Ovary (tissue), 9 donors: ENCODE measurements around the gene DUSP22. TPM values are rescaled to one million over a fixed set of nuclear protein-coding genes. Genes with fewer than 3 reads are reported as not detected.

Experiments used
- DNase-seq, 5 donors: peaks; one replicate each; pipeline ENCODE4 v3.0.0-alpha.2; 2019 to 2020
- H3K27ac ChIP-seq, 2 donors: fragments of 200-600 bp; one replicate each; pipeline versions ENCODE4 v1.5.1 to v1.8.0; 2019 to 2022
- H3K27me3 ChIP-seq: fragments of 200-600 bp; one replicate; pipeline ENCODE4 v1.8.0; 2022
- H3K36me3 ChIP-seq: fragments of 200-600 bp; sonication (generic); one replicate; pipeline ENCODE4 v1.5.1; 2019
- H3K4me1 ChIP-seq: one replicate; pipeline ENCODE4 v1.8.1; 2013; ENCODE audit warnings: mild to moderate bottlenecking, moderate library complexity; ENCODE audit not compliant: insufficient read depth
- H3K4me3 ChIP-seq: fragments of 200-600 bp; sonication (generic); one replicate; pipeline ENCODE4 v1.5.1; 2017
- H3K9me3 ChIP-seq, 2 donors: fragments of 200-600 bp in 1 of 2; sonication (generic) in 1 of 2; one replicate each; pipeline versions ENCODE4 v1.5.1 to v1.8.1; 2013 to 2019; ENCODE audit warnings: mild to moderate bottlenecking in 1 of 2, moderate library complexity in 1 of 2
- CTCF ChIP-seq, 3 donors: fragments of 450-650 bp in 2 of 3; fragments of 200-600 bp in 1 of 3; IDR thresholded peaks; one replicate each; pipeline versions ENCODE4 v1.5.1 to v1.8.0; 2016 to 2022; ENCODE audit warnings: antibody characterized with exemption in 3 of 3, mild to moderate bottlenecking in 1 of 3
- EP300 ChIP-seq: sonication (generic); formaldehyde crosslinking; IDR thresholded peaks from one replicate; pipeline ENCODE4 v1.6.1; 2017; ENCODE audit warnings: antibody characterized with exemption
- POLR2A ChIP-seq: fragments of 450-650 bp; IDR thresholded peaks from one replicate; pipeline ENCODE4 v1.6.1; 2017; ENCODE audit warnings: antibody characterized with exemption, mild to moderate bottlenecking, moderate library complexity
- WGBS, 3 donors: extraction: QIAGEN DNeasy Blood & Tissue Kit in 1 of 3; methylation state at CpG; one replicate each; pipeline versions ENCODE4 v1.1.5 to v1.1.7; 2013 to 2017; 5-methylcytosine and 5-hydroxymethylcytosine counted together
- intact Hi-C, 4 donors: fragments of 100-400 bp; cut with DNase I; formaldehyde crosslinking; loops; one replicate each; pipeline versions ENCODE4 v1.11.0 to v1.15.1; 2022 to 2023
- polyA plus RNA-seq, 2 donors: library from polyadenylated mRNA; stranded (reverse); fragments of 200-250 nt in 1 of 2; fragments of 350-450 nt in 1 of 2; fragmentation: Illumina TruSeq in 1 of 2; extraction: RNeasy Lipid Tissue Mini Kit (QIAGEN cat#74804) in 1 of 2; gene quantifications; one replicate each; pipeline ENCODE4 v1.2.3, GENCODE V29; 2013 to 2014
- total RNA-seq, 7 donors: library from RNA; depleted of rRNA in 2 of 7; stranded (reverse); fragments of >200 nt in 2 of 7; fragmentation: NEBNext Ultra II Directional in 3 of 7; extraction: Animal tissue kit (Norgen Biotek cat#: 25700) in 3 of 7; gene quantifications; one replicate each; pipeline versions ENCODE4 v1.1.0 to v1.2.4, GENCODE V29; 2016 to 2023
- donor health status: DM: no; HTN: no; CAD: no; lungs with moderate emphysema.
- donor health status: DM: no; HTN: no; CAD: no.
- donor health status: Bipolar disorder and iron deficiency.
- donor health status: DM: yes; HTN: yes; CAD: no.
- donor health status: DM: no; HTN: no; CAD: no.
- donor health status: DM: yes; HTN: yes; CAD: no.

DUSP22 gene
- total and polyA plus RNA-seq, 9 donors: 24.7 to 35.0 (median 29.3) TPM

- WGBS, 3 donors: 83 to 88% (median 85%) methylated on average over 17 of the region's 17 CpGs
- Histone ChIP-seq H3K4me1 (no peaks in the 10 kb centered on the region), H3K36me3 (no peaks in the 10 kb centered on the region), H3K27ac (no peak overlapping the region), H3K9me3 (no peaks in the 10 kb centered on the region), H3K4me3 (no peak overlapping the region), H3K27me3 (no peaks in the 10 kb centered on the region)
- intact Hi-C loops: no loop called here
- TF ChIP-seq POLR2A (no peak), CTCF (IDR thresholded peaks at IDR 0.05) (no peak), EP300 (no peak)
- DNase-seq: no peak
Observed at GRCh38 chr6:294656-295565, 2.6 kb downstream of the DUSP22 start.

GRCh38 chr6:296151-297122, 4.2 kb downstream of the DUSP22 start:
- no peaks in the 10 kb centered on the region for H3K36me3 ChIP-seq
- H3K4me3 ChIP-seq: no peak overlapping the region
- H3K27me3 ChIP-seq: no peaks in the 10 kb centered on the region
- TF ChIP-seq POLR2A (no peak), EP300 (no peak), CTCF (IDR thresholded peaks at IDR 0.05) (no peak)
- H3K9me3 ChIP-seq: no peaks in the 10 kb centered on the region
- no peaks in the 10 kb centered on the region for H3K4me1 ChIP-seq
- DNase-seq: no peak
- intact Hi-C loops: no loop called here
- no peak overlapping the region for H3K27ac ChIP-seq
- WGBS, 3 donors: 54 to 59% (median 59%) methylated on average over 9 of the region's 9 CpGs

GRCh38 chr6:297571-298232, 5.4 kb downstream of the DUSP22 start:
- H3K9me3 ChIP-seq: no peaks in the 10 kb centered on the region
- no peak overlapping the region for H3K27ac ChIP-seq
- intact Hi-C loops: no loop called here
- DNase-seq: no peak
- H3K36me3 ChIP-seq: no peaks in the 10 kb centered on the region
- H3K27me3 ChIP-seq: no peaks in the 10 kb centered on the region
- H3K4me1 ChIP-seq: no peaks in the 10 kb centered on the region
- H3K4me3 ChIP-seq: no peak overlapping the region
- no peak for TF ChIP-seq CTCF (IDR thresholded peaks at IDR 0.05)
- no peak for TF ChIP-seq POLR2A
- no peak for TF ChIP-seq EP300
- WGBS, 3 donors: 62 to 65% (median 64%) methylated on average over 6 of the region's 6 CpGs
